HG02759 (cell line): ENCODE measurements around the gene CATSPER4.

ENCODE experiments used
- ATAC-seq: cut with Tn5 transposase; IDR thresholded peaks from one replicate; pipeline ENCODE4 v1.9.1; 2021; ENCODE audit warnings: mild to moderate bottlenecking, moderate library complexity; ENCODE audit not compliant: unreplicated experiment

Gene CATSPER4

GRCh38 chr1:26234644-26235370 is 44.4 kb downstream of the CATSPER4 start:
- ATAC-seq: no peak

- ATAC-seq: no peak
Measured at GRCh38 chr1:26237230-26237966, 47.0 kb downstream of the CATSPER4 start.

GRCh38 chr1:26239936-26240335 is 49.5 kb downstream of the CATSPER4 start:
- no peak for ATAC-seq
